KMS-11 (cell line): ENCODE data around the gene NBAS.

Experiments
- H2AFZ ChIP-seq: fragments of 200-600 bp; sonication (generic); 2 replicates; pipeline ENCODE4 v1.6.1; 2016; ENCODE audit warnings: antibody characterized with exemption, mixed run types, low read depth
- H3K27ac ChIP-seq: fragments of 200-600 bp; sonication (generic); 2 replicates; pipeline ENCODE4 v1.6.1; 2016; ENCODE audit warnings: mild to moderate bottlenecking, mixed run types
- H3K27me3 ChIP-seq: fragments of 200-600 bp; sonication (generic); 2 replicates; pipeline ENCODE4 v1.6.1; 2017; ENCODE audit warnings: mild to moderate bottlenecking, low read depth, mixed run types, moderate library complexity; ENCODE audit not compliant: insufficient read depth
- H3K36me3 ChIP-seq: fragments of 200-600 bp; sonication (generic); 2 replicates; pipeline ENCODE4 v1.6.1; 2017; ENCODE audit warnings: mild to moderate bottlenecking, mixed run types; ENCODE audit not compliant: insufficient read depth
- H3K4me1 ChIP-seq: fragments of 200-600 bp; sonication (generic); 2 replicates; pipeline ENCODE4 v1.6.1; 2016; ENCODE audit warnings: mild to moderate bottlenecking, low read depth, mixed run types; ENCODE audit not compliant: poor library complexity, severe bottlenecking
- H3K4me2 ChIP-seq: fragments of 200-600 bp; sonication (generic); 2 replicates; pipeline ENCODE4 v1.7.0; 2016; ENCODE audit warnings: mild to moderate bottlenecking, mixed run types
- H3K4me3 ChIP-seq: fragments of 200-600 bp; sonication (generic); IDR thresholded peaks from 2 replicates; pipeline ENCODE4 v1.6.1; 2017; ENCODE audit warnings: low read depth, low read length, mixed read lengths; ENCODE audit not compliant: insufficient read depth
- H3K79me2 ChIP-seq: fragments of 200-600 bp; sonication (generic); 2 replicates; pipeline ENCODE4 v1.6.1; 2016; ENCODE audit warnings: low read depth, mixed run types; ENCODE audit not compliant: insufficient read depth
- H3K9ac ChIP-seq: fragments of 200-600 bp; sonication (generic); 2 replicates; pipeline ENCODE4 v1.6.1; 2016; ENCODE audit warnings: mild to moderate bottlenecking, mixed run types
- H4K20me1 ChIP-seq: fragments of 200-600 bp; sonication (generic); 2 replicates; pipeline ENCODE4 v1.6.1; 2016; ENCODE audit warnings: mild to moderate bottlenecking, mixed run types; ENCODE audit not compliant: insufficient read depth
- TF ChIP-seq, protein P1 (sequence below): fragments of 200-600 bp; sonication (generic); conservative IDR thresholded peaks from 2 replicates; pipeline ENCODE4 v1.6.1; 2017; ENCODE audit warnings: low read depth, mild to moderate bottlenecking, antibody characterized with exemption, low read length, moderate library complexity, mixed read lengths

NBAS gene

DNA sequence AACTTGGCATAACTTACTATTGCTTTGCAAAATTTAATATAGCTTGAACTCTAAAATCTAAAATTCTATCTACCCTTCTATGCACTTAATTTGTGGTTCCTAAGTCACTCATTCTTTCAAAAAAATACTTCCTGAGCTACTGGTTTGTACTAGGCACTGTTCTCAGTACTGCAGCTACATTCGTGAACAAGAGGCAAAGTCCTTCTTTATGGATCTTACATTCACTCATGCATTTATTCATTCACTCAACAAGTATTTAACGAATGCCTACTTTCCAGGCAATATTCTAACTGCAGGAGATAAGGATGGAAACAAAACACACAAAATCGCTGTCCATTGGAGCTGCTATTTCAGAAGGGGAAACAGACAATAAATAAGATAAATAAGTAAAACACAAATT, 104.8 kb downstream of the NBAS start:
- no peak overlapping the region for H3K4me3 ChIP-seq
- H3K36me3 ChIP-seq, result no peaks in the 10 kb centered on the region
- TF ChIP-seq, protein P1, sequence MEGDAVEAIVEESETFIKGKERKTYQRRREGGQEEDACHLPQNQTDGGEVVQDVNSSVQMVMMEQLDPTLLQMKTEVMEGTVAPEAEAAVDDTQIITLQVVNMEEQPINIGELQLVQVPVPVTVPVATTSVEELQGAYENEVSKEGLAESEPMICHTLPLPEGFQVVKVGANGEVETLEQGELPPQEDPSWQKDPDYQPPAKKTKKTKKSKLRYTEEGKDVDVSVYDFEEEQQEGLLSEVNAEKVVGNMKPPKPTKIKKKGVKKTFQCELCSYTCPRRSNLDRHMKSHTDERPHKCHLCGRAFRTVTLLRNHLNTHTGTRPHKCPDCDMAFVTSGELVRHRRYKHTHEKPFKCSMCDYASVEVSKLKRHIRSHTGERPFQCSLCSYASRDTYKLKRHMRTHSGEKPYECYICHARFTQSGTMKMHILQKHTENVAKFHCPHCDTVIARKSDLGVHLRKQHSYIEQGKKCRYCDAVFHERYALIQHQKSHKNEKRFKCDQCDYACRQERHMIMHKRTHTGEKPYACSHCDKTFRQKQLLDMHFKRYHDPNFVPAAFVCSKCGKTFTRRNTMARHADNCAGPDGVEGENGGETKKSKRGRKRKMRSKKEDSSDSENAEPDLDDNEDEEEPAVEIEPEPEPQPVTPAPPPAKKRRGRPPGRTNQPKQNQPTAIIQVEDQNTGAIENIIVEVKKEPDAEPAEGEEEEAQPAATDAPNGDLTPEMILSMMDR, result no peak

DNA sequence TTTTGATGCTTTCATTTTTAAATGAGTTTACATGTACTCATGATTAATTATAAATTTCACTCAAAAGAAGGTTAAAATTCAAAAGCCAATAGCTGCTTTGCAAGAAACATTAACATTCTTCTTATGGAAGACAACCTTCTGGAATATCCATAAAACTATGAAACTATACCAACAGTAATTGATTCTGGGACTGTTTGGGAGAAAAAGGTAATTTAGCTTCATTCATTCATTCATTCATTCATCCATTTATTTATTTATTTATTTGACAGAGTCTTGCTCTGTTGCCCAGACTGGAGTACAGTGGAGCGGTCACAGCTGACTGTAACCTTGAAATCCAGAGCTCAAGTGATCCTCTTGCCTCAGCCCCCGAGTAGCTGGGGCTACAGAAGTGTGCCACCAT, 110.3 kb downstream of the NBAS start:
- no peaks in the 10 kb centered on the region for H3K4me1 ChIP-seq
- no peak overlapping the region for H3K4me3 ChIP-seq
- no peak overlapping the region for H3K27ac ChIP-seq
- H3K36me3 ChIP-seq, result no peaks in the 10 kb centered on the region
- H2AFZ ChIP-seq, result no peak overlapping the region
- no peaks in the 10 kb centered on the region for H3K79me2 ChIP-seq
- TF ChIP-seq, protein P1, result no peak
- no peaks in the 10 kb centered on the region for H4K20me1 ChIP-seq
- no peaks in the 10 kb centered on the region for H3K27me3 ChIP-seq
- no peak overlapping the region for H3K9ac ChIP-seq
- H3K4me2 ChIP-seq, result no peak overlapping the region

More for the DNA sequence above, 104.8 kb downstream of the NBAS start:
- H2AFZ ChIP-seq, result no peak overlapping the region
- H3K4me1 ChIP-seq, result no peaks in the 10 kb centered on the region
- H3K9ac ChIP-seq, result no peak overlapping the region
- no peaks in the 10 kb centered on the region for H3K27me3 ChIP-seq
- H3K79me2 ChIP-seq, result no peaks in the 10 kb centered on the region
- no peak overlapping the region for H3K4me2 ChIP-seq
- H3K27ac ChIP-seq, result no peak overlapping the region
- H4K20me1 ChIP-seq, result no peaks in the 10 kb centered on the region

DNA sequence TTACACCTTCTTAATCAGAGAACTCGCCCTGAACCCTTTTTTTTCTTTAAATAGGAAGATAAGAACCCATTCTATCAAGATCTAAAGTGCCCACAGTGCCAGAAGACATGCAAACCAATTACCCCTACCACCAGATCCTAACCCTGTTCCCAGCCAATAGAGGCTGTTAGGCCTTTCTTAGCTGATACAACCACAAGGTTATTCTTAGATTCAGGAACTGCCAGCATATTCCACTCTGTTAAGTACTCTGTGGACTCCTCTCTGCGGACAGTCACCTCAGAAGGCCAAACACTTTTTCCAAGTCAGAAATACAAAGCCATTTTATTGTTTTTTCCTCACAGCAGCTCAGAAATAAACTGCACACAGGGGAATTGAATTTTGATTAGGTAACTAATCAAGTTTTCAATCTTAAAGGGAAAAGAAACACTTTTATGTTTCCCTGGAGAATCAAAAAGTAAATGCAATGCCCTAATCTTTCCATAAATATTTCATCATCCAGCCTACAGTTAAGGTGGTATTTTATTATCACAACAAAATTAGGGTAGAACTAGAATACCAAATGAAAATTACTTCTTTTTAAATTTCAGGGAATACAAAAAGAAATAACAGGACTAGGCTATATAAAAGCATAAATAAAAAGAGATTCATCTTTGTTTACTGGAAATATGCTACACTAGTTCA, 111.4 kb downstream of the NBAS start:
- Histone ChIP-seq H3K4me1 (no peaks in the 10 kb centered on the region), H3K4me3 (no peak overlapping the region), H3K9ac (no peak overlapping the region), H3K27me3 (no peaks in the 10 kb centered on the region), H2AFZ (no peak overlapping the region), H3K36me3 (no peaks in the 10 kb centered on the region), H3K4me2 (no peak overlapping the region), H3K27ac (no peak overlapping the region), H4K20me1 (no peaks in the 10 kb centered on the region), H3K79me2 (no peaks in the 10 kb centered on the region)
- TF ChIP-seq, protein P1, result no peak

DNA sequence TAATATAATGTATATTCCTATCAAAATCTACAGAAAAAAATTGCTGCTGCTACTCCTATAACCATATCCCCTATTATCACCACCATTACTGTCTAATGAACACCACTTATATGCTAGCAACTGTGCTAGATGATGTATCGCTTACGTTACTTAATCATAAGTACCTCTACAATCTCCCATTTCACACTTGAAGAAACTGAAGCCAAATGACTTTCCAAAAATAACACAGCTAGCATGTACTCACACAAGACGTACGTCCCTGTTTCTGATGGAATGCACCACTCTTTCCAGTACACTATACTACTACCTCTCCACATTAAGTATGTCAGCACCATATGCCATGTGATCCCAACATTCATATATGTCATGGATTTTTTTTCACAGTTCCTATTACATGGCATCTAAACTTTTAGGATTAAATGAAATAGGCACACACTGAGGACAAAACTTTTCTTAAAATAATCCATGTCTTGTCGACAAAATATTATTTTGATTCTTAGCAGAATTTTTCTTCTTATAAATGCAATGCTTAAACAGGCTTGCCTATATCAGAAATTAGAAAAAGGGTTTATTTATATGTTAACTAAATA, 112.8 kb downstream of the NBAS start:
- H3K36me3 ChIP-seq, result no peaks in the 10 kb centered on the region
- H3K27me3 ChIP-seq, result no peaks in the 10 kb centered on the region
- H2AFZ ChIP-seq, result no peak overlapping the region
- no peaks in the 10 kb centered on the region for H3K4me1 ChIP-seq
- H3K79me2 ChIP-seq, result no peaks in the 10 kb centered on the region
- no peak overlapping the region for H3K4me3 ChIP-seq
- no peak overlapping the region for H3K9ac ChIP-seq
- no peak overlapping the region for H3K4me2 ChIP-seq
- H4K20me1 ChIP-seq, result no peaks in the 10 kb centered on the region
- TF ChIP-seq, protein P1, result no peak
- H3K27ac ChIP-seq, result no peak overlapping the region
